Pulmonary artery endothelial cell (primary cell): ENCODE results near the gene PC. TPM values are rescaled to one million over a fixed set of nuclear protein-coding genes. Genes with fewer than 3 reads are reported as not detected.

Source experiments
- DNase-seq: peaks from one replicate; pipeline ENCODE4 v3.0.0-alpha.2; 2011; ENCODE audit warnings: low read depth, low spot score
- total RNA-seq: library from RNA; depleted of rRNA; stranded (reverse); fragments of >200 nt; gene quantifications from 2 replicates; pipeline ENCODE4 v1.2.3, GENCODE V29; 2014

The PC gene
- total RNA-seq, 1 donor from 2014 or later: 6.9 TPM

- no peak for DNase-seq
Observed at GRCh38 chr11:66953081-66953833, 4.9 kb downstream of the PC start.

GRCh38 chr11:66951927-66952337, 6.3 kb downstream of the PC start:
- no peak for DNase-seq

GRCh38 chr11:66951135-66951534, 7.0 kb downstream of the PC start:
- no peak for DNase-seq

- DNase-seq: peak; percentile 40
Observed at GRCh38 chr11:66950112-66950535, 8.1 kb downstream of the PC start.

- DNase-seq: no peak
Observed at GRCh38 chr11:66938582-66939135, 19.5 kb downstream of the PC start.

- no peak for DNase-seq
Observed at GRCh38 chr11:66937193-66937733, 20.9 kb downstream of the PC start.

GRCh38 chr11:66936311-66936711, 21.9 kb downstream of the PC start:
- no peak for DNase-seq

GRCh38 chr11:66934950-66935779, 23.0 kb downstream of the PC start:
- no peak for DNase-seq

- no peak for DNase-seq
Observed at GRCh38 chr11:66933531-66933930, 24.7 kb downstream of the PC start.

- DNase-seq: no peak
Observed at GRCh38 chr11:66932543-66932942, 25.6 kb downstream of the PC start.

- no peak for DNase-seq
Observed at GRCh38 chr11:66929753-66930152, 28.4 kb downstream of the PC start.

- no peak for DNase-seq
Observed at GRCh38 chr11:66924272-66924671, 33.9 kb downstream of the PC start.

GRCh38 chr11:66922551-66922950, 35.6 kb downstream of the PC start:
- DNase-seq: no peak

GRCh38 chr11:66920978-66921784, 37.0 kb downstream of the PC start:
- no peak for DNase-seq

- no peak for DNase-seq
Observed at GRCh38 chr11:66919923-66920322, 38.3 kb downstream of the PC start.

- no peak for DNase-seq
Observed at GRCh38 chr11:66918741-66919140, 39.4 kb downstream of the PC start.

- DNase-seq: no peak
Observed at GRCh38 chr11:66915866-66916265, 42.3 kb downstream of the PC start.

GRCh38 chr11:66915046-66915832, 42.9 kb downstream of the PC start:
- no peak for DNase-seq

GRCh38 chr11:66914505-66914904, 43.7 kb downstream of the PC start:
- no peak for DNase-seq

GRCh38 chr11:66912911-66913310, 45.3 kb downstream of the PC start:
- DNase-seq: no peak
